ENCODE results near the gene SNTB2. TPM values are rescaled to one million over a fixed set of nuclear protein-coding genes. Genes with fewer than 3 reads are reported as not detected.
A peak's percentile ranks its signal among the peaks of the same experiment; 100 is the strongest.

Gene SNTB2
- total and polyA plus RNA-seq, 9 of the 15 experiments (the other 6 are each of a cell fraction or from before 2014, with no cell fraction given), result 1.2 to 13.7 (median 5.7) TPM

- no peak for TF ChIP-seq ZBTB7A (IDR thresholded peaks at IDR 0.05; ENCODE audit: borderline replicate concordance, control insufficient read depth, low read depth, low read length)
- no peak for TF ChIP-seq PYGO2 (tag; IDR thresholded peaks at IDR 0.05)
- peak; percentile 12; the same call in 1 of the 2 replicates for TF ChIP-seq RBFOX2 (IDR thresholded peaks at IDR 0.05; ENCODE audit: low read depth, low read length)
- no peak for TF ChIP-seq FOXJ2 (tag; IDR thresholded peaks at IDR 0.05)
- TF ChIP-seq MAFF (IDR thresholded peaks at IDR 0.05; ENCODE audit: low read length), result no peak
- TF ChIP-seq PHB2 (IDR thresholded peaks at IDR 0.05; ENCODE audit: low read depth), result no peak
- 0 out of 2 replicates have a peak, but pooled peaks have one; percentile 24 for TF ChIP-seq POLR2G (IDR thresholded peaks at IDR 0.05; ENCODE audit: low read depth, low read length)
- no peak for TF ChIP-seq ILF3 (IDR thresholded peaks at IDR 0.05; ENCODE audit: borderline replicate concordance)
- TF ChIP-seq, protein P1, sequence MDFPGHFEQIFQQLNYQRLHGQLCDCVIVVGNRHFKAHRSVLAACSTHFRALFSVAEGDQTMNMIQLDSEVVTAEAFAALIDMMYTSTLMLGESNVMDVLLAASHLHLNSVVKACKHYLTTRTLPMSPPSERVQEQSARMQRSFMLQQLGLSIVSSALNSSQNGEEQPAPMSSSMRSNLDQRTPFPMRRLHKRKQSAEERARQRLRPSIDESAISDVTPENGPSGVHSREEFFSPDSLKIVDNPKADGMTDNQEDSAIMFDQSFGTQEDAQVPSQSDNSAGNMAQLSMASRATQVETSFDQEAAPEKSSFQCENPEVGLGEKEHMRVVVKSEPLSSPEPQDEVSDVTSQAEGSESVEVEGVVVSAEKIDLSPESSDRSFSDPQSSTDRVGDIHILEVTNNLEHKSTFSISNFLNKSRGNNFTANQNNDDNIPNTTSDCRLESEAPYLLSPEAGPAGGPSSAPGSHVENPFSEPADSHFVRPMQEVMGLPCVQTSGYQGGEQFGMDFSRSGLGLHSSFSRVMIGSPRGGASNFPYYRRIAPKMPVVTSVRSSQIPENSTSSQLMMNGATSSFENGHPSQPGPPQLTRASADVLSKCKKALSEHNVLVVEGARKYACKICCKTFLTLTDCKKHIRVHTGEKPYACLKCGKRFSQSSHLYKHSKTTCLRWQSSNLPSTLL (IDR thresholded peaks at IDR 0.05), result no peak
These were observed 131.9 kb downstream of the SNTB2 start (continued) for GRCh38 chr16:69318911-69319289.

DNA sequence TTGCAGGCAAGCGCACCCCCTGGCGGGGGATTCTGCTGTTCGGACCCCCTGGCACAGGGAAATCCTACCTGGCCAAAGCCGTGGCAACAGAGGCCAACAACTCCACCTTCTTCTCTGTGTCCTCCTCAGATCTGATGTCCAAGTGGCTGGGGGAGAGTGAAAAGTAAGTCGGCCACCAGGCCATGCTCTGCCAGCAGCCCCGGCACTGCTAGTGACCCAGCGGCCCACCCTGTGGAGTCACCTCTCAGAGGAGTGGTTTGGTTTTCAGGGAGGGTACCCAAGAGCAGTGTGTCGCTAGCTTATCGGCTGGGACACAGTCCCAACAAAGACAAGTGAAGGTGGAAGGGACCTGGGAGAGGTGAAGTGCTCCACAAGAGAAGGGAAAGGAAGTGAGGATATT is 132.4 kb downstream of the SNTB2 start:
- peaks cover 37% of the 10 kb centered on the region for H3K79me2 ChIP-seq (ENCODE audit: control insufficient read depth, insufficient read depth, low read length)
- ChIA-PET CTCF (ENCODE audit: low intra/inter-chr PET ratio) (no interaction called here), POLR2A (interaction anchor here (1.0 kb wide), 1 partner anchor 10 kb away, joined by 4 read pairs; no protein-coding TSS in a partner anchor)
- H3K9ac ChIP-seq (ENCODE audit: insufficient read depth in 1 of 2, low read depth in 2 of 2, low read length in 2 of 2), result peak overlapping the region in 1 of 2 experiments; percentile 17; a peak in 1 of 4 replicates
- no peak overlapping the region for H3K27ac ChIP-seq (ENCODE audit: extremely low read depth, low read depth, low read length)
- no peaks in the 10 kb centered on the region for H3K27me3 ChIP-seq (ENCODE audit: control insufficient read depth in 2 of 2, insufficient read depth in 2 of 2, low read length in 2 of 2)
- H3K36me3 ChIP-seq (ENCODE audit: control insufficient read depth, insufficient read depth, low read length), result peaks cover 94% of the 10 kb centered on the region
- WGBS (ENCODE audit: insufficient coverage, low coverage, missing lambda C conversion rate), result 94% methylated on average over 9 of the region's 9 CpGs
- ATAC-seq (no peak), DNase-seq (ENCODE audit: extremely low read depth in 1 of 4, low spot score in 3 of 4) (no peak), FAIRE-seq (no peak)
- TF ChIP-seq ZNF140 (CRISPR knock-in tag; IDR thresholded peaks at IDR 0.05) (no peak), POLR2G (IDR thresholded peaks at IDR 0.05; ENCODE audit: low read depth, low read length) (peak; percentile 32; the same call in 1 of the 2 replicates)
- H3K4me2 ChIP-seq (ENCODE audit: insufficient read depth, low read length), result no peak overlapping the region
- H3K4me3 ChIP-seq, result no peak overlapping the region
- H3K9me3 ChIP-seq (replicated peaks; ENCODE audit: control insufficient read depth, insufficient read depth, low read depth, low read length), result no peaks in the 10 kb centered on the region
- in situ Hi-C loops (cut with MboI), result no loop called here
- H2AFZ ChIP-seq (ENCODE audit: low read depth, low read length), result no peak overlapping the region
- no TSS peak for BruUV-seq (replicated peaks)
- intact Hi-C loops (cut with micrococcal nuclease), result no loop called here
- H3K4me1 ChIP-seq (replicated peaks in 1 of 2; ENCODE audit: control insufficient read depth in 2 of 2, insufficient read depth in 2 of 2, low read length in 2 of 2), result peaks cover 2 to 23% of the 10 kb centered on the region in 2 experiments; a peak in 4 of 5 replicates
- peaks cover 11% of the 10 kb centered on the region; the same call in 1 of the 2 replicates for H4K20me1 ChIP-seq (replicated peaks; ENCODE audit: control insufficient read depth, insufficient read depth, low read length)
- H3K9me1 ChIP-seq (ENCODE audit: control insufficient read depth, insufficient read depth, low read length), result no peaks in the 10 kb centered on the region

Measured in K562 (cell line).